ENCODE results near the gene ATRN.

The ATRN gene

GRCh38 chr20:3696200-3696599, 225.4 kb downstream of the ATRN start:
- DNase-seq (ENCODE audit: low read depth): no peak

DNA sequence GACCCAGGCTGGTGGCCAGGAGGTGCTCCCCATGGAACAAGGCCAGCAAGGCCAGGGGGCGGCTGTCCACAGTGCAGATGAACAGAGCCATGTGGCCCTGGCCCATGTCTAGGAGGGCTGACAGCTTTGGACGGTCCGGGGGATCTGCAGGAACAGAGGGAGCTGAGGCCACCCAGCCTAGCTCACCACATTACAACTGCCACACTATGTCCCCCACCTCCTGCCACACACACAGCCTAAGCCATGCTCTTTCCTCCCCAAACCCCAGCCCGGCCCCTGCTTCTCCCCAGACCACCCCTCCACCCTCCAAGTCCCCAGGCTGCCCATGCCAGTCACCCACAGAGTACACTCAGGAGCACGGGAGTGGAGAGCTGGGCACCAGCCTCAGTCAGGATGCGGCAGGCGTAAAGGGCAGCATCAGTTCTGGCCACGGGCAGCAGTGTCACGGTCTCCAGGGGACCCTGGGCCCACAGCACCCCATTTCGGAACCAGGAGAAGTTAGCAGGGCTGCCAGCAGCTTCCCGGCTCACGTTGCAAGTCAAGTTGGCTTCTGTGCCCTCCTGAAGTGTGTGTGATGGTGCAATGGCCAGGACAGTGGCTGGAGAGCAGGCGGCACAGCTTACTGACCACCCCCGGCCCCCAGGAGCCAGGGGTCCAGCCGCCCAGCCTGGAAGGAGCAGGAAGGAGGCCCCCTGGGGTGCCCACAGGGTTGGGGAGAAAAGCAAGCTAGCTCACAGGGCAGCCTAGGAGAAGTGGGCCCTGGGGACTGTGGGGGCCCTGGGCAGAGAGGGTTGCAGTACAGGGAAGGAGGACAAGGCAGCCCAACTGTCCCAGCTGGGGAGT, 226.1 kb downstream of the ATRN start:
- no peak for DNase-seq (ENCODE audit: low read depth)

- no peak for DNase-seq (ENCODE audit: low read depth)
These were observed 226.9 kb downstream of the ATRN start for GRCh38 chr20:3697588-3698305.

DNA sequence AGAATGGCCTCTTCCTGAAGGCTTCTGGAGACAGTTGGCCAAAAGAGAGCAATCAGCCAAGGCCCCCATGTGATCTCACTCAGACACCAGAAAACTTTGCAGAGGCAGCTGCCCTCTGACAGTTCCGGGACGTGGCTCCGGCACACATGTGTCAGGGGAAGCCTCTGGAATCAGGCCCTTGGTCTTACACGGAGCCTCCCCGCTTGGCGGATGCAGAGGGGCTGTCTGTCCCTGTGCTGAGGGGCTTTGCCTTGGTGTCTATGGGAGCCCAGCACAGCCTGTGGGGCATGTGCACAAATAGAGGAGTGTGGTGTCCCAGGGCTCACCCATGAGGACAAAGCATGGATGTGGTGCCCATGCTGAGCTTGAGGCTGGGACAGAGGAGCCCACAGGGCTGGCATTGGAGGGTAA, 227.8 kb downstream of the ATRN start:
- DNase-seq (ENCODE audit: low read depth): no peak

DNA sequence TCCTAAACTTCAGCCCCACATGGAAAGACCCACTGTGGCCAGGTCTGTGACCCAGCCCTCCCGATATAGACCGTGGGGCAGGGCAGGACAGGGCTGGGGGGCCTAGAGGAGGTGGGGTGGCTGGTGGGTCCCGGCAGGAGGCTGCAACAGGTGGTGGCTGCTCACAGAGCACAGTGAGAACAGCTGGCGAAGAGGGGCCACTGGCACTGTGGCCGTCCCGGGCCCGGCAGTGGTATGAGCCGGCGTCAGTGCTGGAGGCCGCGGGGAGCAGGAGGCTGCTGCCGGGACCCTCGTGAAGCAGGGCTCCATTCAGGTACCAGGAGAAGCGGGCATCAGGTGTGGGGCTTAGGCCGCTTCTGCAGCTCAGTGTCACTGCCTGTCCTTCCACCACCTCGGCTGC, 228.2 kb downstream of the ATRN start:
- DNase-seq (ENCODE audit: low read depth): no peak

All from stimulated activated CD8-positive, alpha-beta memory T cell treated with anti-CD3 and anti-CD28 coated beads, Interleukin-12 subunit alpha, Interleukin-12 subunit beta, amount 100 ng/mL, for 1 hour (primary cell).